K562 (cell line): Measurements from ENCODE around the gene CPLX1. TPM values are rescaled to one million over a fixed set of nuclear protein-coding genes. Genes with fewer than 3 reads are reported as not detected.

Experiments used
- ATAC-seq: fragments of 200-7000 bp; cut with Tn5 transposase; 3 replicates; pipeline ENCODE4 v1.9.1; 2020; ENCODE audit warnings: moderate library complexity
- BruUV-seq: library from RNA; stranded (reverse); fragments of 400-500 nt; replicated peaks from 2 replicates; lab custom pipeline; 2021; lab: Mats Ljungman, UMichigan
- CTCF ChIA-PET: fragments of 300-600 bp; formaldehyde crosslinking; extraction: SDS; loops from one replicate; lab custom pipeline; 2021; ENCODE audit warnings: low intra/inter-chr PET ratio; lab: Yijun Ruan, JAX
- POLR2A ChIA-PET: fragments of 300-600, 350-650 bp; sonication (Branson Sonifier 250); formaldehyde crosslinking; extraction: SDS; loops from one replicate; lab custom pipeline; 2021; ENCODE audit warnings: antibody characterized with exemption, inconsistent platforms; lab: Yijun Ruan, JAX
- DNase-seq, 4 experiments: peaks; one replicate each; pipeline versions ENCODE4 v3.0.0 to v3.0.0-alpha.2; 2011 to 2018; ENCODE audit warnings: low spot score in 3 of 4, mixed read lengths in 3 of 4; ENCODE audit errors: extremely low read depth in 1 of 4
- FAIRE-seq: peaks from 2 replicates; lab custom pipeline; 2011; peaks lifted over from hg19 to GRCh38; lab: Jason Lieb, UNC
- H2AFZ ChIP-seq: 2 replicates; pipeline ENCODE4 v1.6.0; 2011; ENCODE audit warnings: low read depth, low read length, control low read depth, inconsistent platforms
- H3K27ac ChIP-seq: fragments of 200-600 bp; 3 replicates; pipeline ENCODE4 v1.8.0; 2011; ENCODE audit warnings: low read depth, mild to moderate bottlenecking, control low read depth, inconsistent platforms, low read length, moderate library complexity, mixed read lengths; ENCODE audit errors: extremely low read depth
- H3K27me3 ChIP-seq, 2 experiments: fragments of 300-600 bp in 1 of 2; 2 replicates in 1 of 2; 3 replicates in 1 of 2; pipeline versions ENCODE4 v1.6.0 to v1.8.0; 2011; ENCODE audit warnings: inconsistent platforms in 2 of 2, low read length in 2 of 2, mild to moderate bottlenecking in 1 of 2, mixed read lengths in 1 of 2, moderate library complexity in 1 of 2; ENCODE audit not compliant: control insufficient read depth in 2 of 2, insufficient read depth in 2 of 2
- H3K36me3 ChIP-seq: fragments of 300-600 bp; 3 replicates; pipeline ENCODE4 v1.8.0; 2011; ENCODE audit warnings: mild to moderate bottlenecking, low read length, inconsistent platforms; ENCODE audit not compliant: control insufficient read depth, insufficient read depth
- H3K4me1 ChIP-seq, 2 experiments: fragments of 200-600 bp in 1 of 2; replicated peaks in 1 of 2; 2 replicates in 1 of 2; 3 replicates in 1 of 2; pipeline versions ENCODE4 v1.5.1 to v1.8.0; 2011; ENCODE audit warnings: inconsistent platforms in 2 of 2, low read length in 2 of 2, mild to moderate bottlenecking in 1 of 2, mixed read lengths in 1 of 2, moderate library complexity in 1 of 2; ENCODE audit not compliant: control insufficient read depth in 2 of 2, insufficient read depth in 2 of 2
- H3K4me2 ChIP-seq: 2 replicates; pipeline ENCODE4 v1.6.1; 2011; ENCODE audit warnings: low read length, control low read depth, inconsistent platforms, mixed read lengths; ENCODE audit not compliant: insufficient read depth
- H3K4me3 ChIP-seq: fragments of 200-600 bp; sonication (generic), shearing (Covaris generic); 2 replicates; pipeline ENCODE4 v1.5.1; 2016; ENCODE audit warnings: control low read depth, inconsistent platforms
- H3K79me2 ChIP-seq: fragments of 200-600 bp; 3 replicates; pipeline ENCODE4 v1.8.0; 2011; ENCODE audit warnings: low read length, inconsistent platforms; ENCODE audit not compliant: control insufficient read depth, insufficient read depth
- H3K9ac ChIP-seq, 2 experiments: 2 replicates each; pipeline versions ENCODE4 v1.6.0 to v1.6.1; 2011; ENCODE audit warnings: low read depth in 2 of 2, low read length in 2 of 2, control low read depth in 1 of 2, inconsistent platforms in 1 of 2, mild to moderate bottlenecking in 1 of 2, mixed read lengths in 1 of 2; ENCODE audit not compliant: insufficient read depth in 1 of 2
- H3K9me1 ChIP-seq: one replicate; pipeline ENCODE4 v1.6.0; 2011; ENCODE audit warnings: inconsistent platforms, mild to moderate bottlenecking, low read length, moderate library complexity; ENCODE audit not compliant: control insufficient read depth, insufficient read depth
- H3K9me3 ChIP-seq: replicated peaks from 2 replicates; pipeline ENCODE4 v1.5.1; 2011; ENCODE audit warnings: low read depth, low read length, inconsistent platforms; ENCODE audit not compliant: control insufficient read depth, insufficient read depth
- H4K20me1 ChIP-seq: replicated peaks from 2 replicates; pipeline ENCODE4 v1.6.1; 2011; ENCODE audit warnings: low read length, inconsistent platforms, mixed read lengths; ENCODE audit not compliant: control insufficient read depth, insufficient read depth
- ATF1 ChIP-seq, 2 experiments: fragments of 450-650 bp in 1 of 2; IDR thresholded peaks; 2 replicates each; pipeline ENCODE4 v1.6.1; 2016; ENCODE audit warnings: missing compliant biosample characterization in 1 of 2, missing genetic modification characterization in 1 of 2
- CREB1 ChIP-seq, 2 experiments: sonication (generic) in 1 of 2; formaldehyde crosslinking in 1 of 2; IDR thresholded peaks; 2 replicates each; pipeline versions ENCODE4 v1.6.1 to v1.8.0; 2012 to 2022; ENCODE audit warnings: inconsistent platforms in 1 of 2, mild to moderate bottlenecking in 1 of 2, missing genetic modification reagents in 1 of 2, moderate library complexity in 1 of 2
- JUND ChIP-seq, 2 experiments: IDR thresholded peaks; 2 replicates in 1 of 2; 3 replicates in 1 of 2; pipeline ENCODE4 v1.6.1; 2011; ENCODE audit warnings: borderline replicate concordance in 2 of 2, low read depth in 2 of 2, low read length in 2 of 2, improper control_type of control experiment in 1 of 2, missing biosample characterization in 1 of 2, missing genetic modification characterization in 1 of 2, missing genetic modification reagents in 1 of 2
- MITF ChIP-seq: IDR thresholded peaks from 2 replicates; pipeline ENCODE4 v1.6.1; 2014; ENCODE audit warnings: antibody characterized with exemption
- NR1H2 ChIP-seq: sonication (generic); formaldehyde crosslinking; IDR thresholded peaks from 2 replicates; pipeline ENCODE4 v1.4.0; 2020; ENCODE audit warnings: mild to moderate bottlenecking, missing genetic modification reagents
- RBM15 ChIP-seq: fragments of 200-400 bp; formaldehyde crosslinking; IDR thresholded peaks from 2 replicates; pipeline ENCODE4 v1.6.1; 2018; ENCODE audit warnings: mild to moderate bottlenecking, low read length, moderate library complexity; ENCODE audit not compliant: insufficient read depth
- TEAD2 ChIP-seq: fragments of 450-650 bp; IDR thresholded peaks from 2 replicates; pipeline ENCODE4 v1.6.1; 2016; ENCODE audit warnings: missing genetic modification characterization, control low read depth, missing compliant biosample characterization
- ZNF217 ChIP-seq: sonication (generic); formaldehyde crosslinking; IDR thresholded peaks from 2 replicates; pipeline ENCODE4 v1.8.0; 2022; ENCODE audit warnings: mild to moderate bottlenecking, missing genetic modification reagents
- ZNF354B ChIP-seq: fragments of 250-450 bp; sonication (Bioruptor Pico); IDR thresholded peaks from 2 replicates; pipeline ENCODE4 v1.4.0; 2020
- WGBS: fragments of 100-300 bp; shearing (Covaris generic); methylation state at CpG from one replicate; pipeline ENCODE4 v1.1.6; 2016; ENCODE audit warnings: low coverage, mixed read lengths; ENCODE audit not compliant: insufficient coverage; ENCODE audit errors: missing lambda C conversion rate; 5-methylcytosine and 5-hydroxymethylcytosine counted together
- in situ Hi-C: fragments of 300-500 bp; cut with MboI; formaldehyde crosslinking; loops from 4 replicates; pipeline ENCODE4 v1.15.0; 2018; ENCODE audit warnings: inconsistent platforms, mixed read lengths
- intact Hi-C: fragments of 100-400 bp; cut with micrococcal nuclease; formaldehyde crosslinking; loops from 2 replicates; pipeline ENCODE4 v1.14.2; 2022
- polyA plus RNA-seq, 8 experiments: library from polyadenylated mRNA; depleted of rRNA in 4 of 8; stranded (reverse) in 5 of 8; unstranded in 3 of 8; fragments of >200 nt; fragmentation: Nextera tagmentation in 2 of 8; fragmentation: Illumina TruSeq in 1 of 8; extraction: Ambion mirVana in 2 of 8; extraction: Trizol in 1 of 8; gene quantifications; 2 replicates each; pipeline versions ENCODE4 v1.2.1 to v1.2.3, GENCODE V29; 2011 to 2014; ENCODE audit warnings: inconsistent platforms in 1 of 8, missing spikeins in 1 of 8
- total RNA-seq, 7 experiments: library from RNA; depleted of rRNA in 6 of 7; stranded (reverse); fragments of >200 nt in 6 of 7; fragmentation: Illumina TruSeq in 2 of 7; extraction: Trizol in 2 of 7; gene quantifications; 2 replicates each; pipeline versions ENCODE4 v1.2.1 to v1.2.3, GENCODE V29; 2011 to 2021; ENCODE audit warnings: low replicate concordance in 1 of 7

The CPLX1 gene
- total and polyA plus RNA-seq, 9 of the 15 experiments (the other 6 are each of a cell fraction or from before 2014, with no cell fraction given): 0.03 to 3.3 (median 0.17) TPM; not detected in 2

- BruUV-seq: no TSS peak
- WGBS: 96% methylated on average over 13 of the region's 13 CpGs
- H3K27me3 ChIP-seq: no peaks in the 10 kb centered on the region
- in situ Hi-C loops (no loop called here), intact Hi-C loops (no loop called here)
- H3K4me2 ChIP-seq: no peak overlapping the region
- H4K20me1 ChIP-seq: no peaks in the 10 kb centered on the region
- H3K27ac ChIP-seq: no peak overlapping the region
- no peak overlapping the region for H3K9ac ChIP-seq
- no peak for TF ChIP-seq ZNF217 (CRISPR knock-in tag)
- no peak for TF ChIP-seq CREB1 (IDR thresholded peaks at IDR 0.05)
- TF ChIP-seq CREB1 (CRISPR knock-in tag; IDR thresholded peaks at IDR 0.05): no peak
- no peak for FAIRE-seq
- peaks cover 81% of the 10 kb centered on the region; the same call in 2 of the 3 replicates for H3K36me3 ChIP-seq
- H3K9me1 ChIP-seq: no peaks in the 10 kb centered on the region
- no peak overlapping the region for H3K4me3 ChIP-seq
- POLR2A ChIA-PET: interaction anchor here (0.7 kb wide), 1 partner anchor 12 kb away, joined by 3 read pairs; no protein-coding TSS in a partner anchor
- DNase-seq: no peak
- no peak overlapping the region for H2AFZ ChIP-seq
- no peaks in the 10 kb centered on the region for H3K9me3 ChIP-seq
- H3K4me1 ChIP-seq: no peaks in the 10 kb centered on the region; a peak in 1 of 5 replicates
- no peaks in the 10 kb centered on the region for H3K79me2 ChIP-seq
- CTCF ChIA-PET: no interaction called here
- ATAC-seq: no peak
These were observed 33.6 kb upstream of the CPLX1 start for GRCh38 chr4:859496-859895.

GRCh38 chr4:858831-859451 lies 33.0 kb upstream of the CPLX1 start:
- H3K36me3 ChIP-seq: peaks cover 79% of the 10 kb centered on the region; the same call in 2 of the 3 replicates
- no TSS peak for BruUV-seq
- no peaks in the 10 kb centered on the region for H4K20me1 ChIP-seq
- no peaks in the 10 kb centered on the region for H3K79me2 ChIP-seq
- no peak for DNase-seq
- CTCF ChIA-PET: no interaction called here
- H3K27ac ChIP-seq: no peak overlapping the region
- no peak overlapping the region for H3K4me2 ChIP-seq
- no peak overlapping the region for H2AFZ ChIP-seq
- POLR2A ChIA-PET: interaction anchor here (0.7 kb wide), 1 partner anchor 12 kb away, joined by 3 read pairs; no protein-coding TSS in a partner anchor
- no peaks in the 10 kb centered on the region for H3K9me1 ChIP-seq
- H3K9me3 ChIP-seq: no peaks in the 10 kb centered on the region
- H3K27me3 ChIP-seq: no peaks in the 10 kb centered on the region
- ATAC-seq: no peak
- no peak for FAIRE-seq
- no peak overlapping the region for H3K9ac ChIP-seq
- H3K4me1 ChIP-seq: no peaks in the 10 kb centered on the region; a peak in 1 of 5 replicates
- in situ Hi-C loops: no loop called here
- no peak for TF ChIP-seq MITF
- no peak for TF ChIP-seq RBM15
- TF ChIP-seq ZNF354B: no peak
- TF ChIP-seq ATF1 (CRISPR knock-in tag; IDR thresholded peaks at IDR 0.05): no peak
- no peak for TF ChIP-seq ATF1 (tag; IDR thresholded peaks at IDR 0.05)
- no peak for TF ChIP-seq JUND (IDR thresholded peaks at IDR 0.05; ENCODE audit: borderline replicate concordance, low read depth, low read length)
- no peak for TF ChIP-seq JUND (tag; IDR thresholded peaks at IDR 0.05; ENCODE audit: borderline replicate concordance, low read depth, low read length)
- TF ChIP-seq NR1H2 (CRISPR knock-in tag): no peak
- TF ChIP-seq TEAD2: no peak
- intact Hi-C loops: no loop called here
- H3K4me3 ChIP-seq: no peak overlapping the region
- 95% methylated on average over 27 of the region's 31 CpGs for WGBS
